Activated CD8-positive, alpha-beta memory T cell treated with anti-CD3 and anti-CD28 coated beads, Interleukin-2, amount 50 U/mL, for 1 hour (primary cell): Measurements from ENCODE around the gene GCDH.
"Not testable (repeated sequence)": the region's sequence is repeated elsewhere in the genome, so short reads cannot be mapped to it uniquely, and the experiment has no call there.

Source experiments
- DNase-seq: peaks from one replicate; pipeline ENCODE4 v3.0.0-alpha.2; 2020; ENCODE audit errors: extremely low read depth

The GCDH gene

DNA sequence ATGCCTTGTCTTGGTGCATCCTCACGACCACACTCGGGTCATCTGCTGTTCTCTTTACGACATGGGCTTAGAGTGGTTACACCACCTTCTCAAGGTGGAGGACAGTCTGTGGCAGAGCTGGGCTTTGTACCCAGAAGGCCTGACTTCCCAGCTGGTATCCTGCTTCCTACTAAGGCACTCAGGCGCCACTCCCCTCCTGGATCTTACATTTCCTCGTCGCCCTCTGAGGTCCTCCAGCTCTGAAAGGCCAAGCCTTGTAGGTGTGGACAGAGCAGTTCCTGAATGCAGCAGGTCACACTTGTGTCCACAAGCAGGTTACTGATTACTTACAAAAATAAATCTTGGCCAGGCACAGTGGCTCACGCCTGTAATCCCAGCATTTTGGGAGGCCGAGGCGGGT, 16.2 kb downstream of the GCDH start:
- DNase-seq = no peak

DNA sequence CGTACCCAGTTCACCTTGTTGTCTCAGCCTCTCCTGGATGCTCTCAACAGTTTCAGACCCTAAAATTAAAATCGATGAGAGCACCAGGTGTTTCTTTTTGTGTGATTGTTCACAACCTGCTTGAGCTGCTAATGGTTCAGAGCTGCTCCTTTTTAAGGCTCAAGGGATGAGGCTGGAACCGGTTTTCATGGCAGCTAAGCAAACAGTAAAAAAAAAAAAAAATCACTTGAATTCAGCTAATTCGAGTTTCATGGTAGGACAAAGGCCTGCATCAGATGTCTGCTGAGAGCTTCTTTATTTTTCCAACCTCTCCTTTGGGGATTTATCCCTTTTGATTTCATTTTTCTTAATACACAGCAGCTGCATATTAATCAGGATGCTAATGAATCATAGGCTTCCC, 21.6 kb downstream of the GCDH start:
- no peak for DNase-seq

DNA sequence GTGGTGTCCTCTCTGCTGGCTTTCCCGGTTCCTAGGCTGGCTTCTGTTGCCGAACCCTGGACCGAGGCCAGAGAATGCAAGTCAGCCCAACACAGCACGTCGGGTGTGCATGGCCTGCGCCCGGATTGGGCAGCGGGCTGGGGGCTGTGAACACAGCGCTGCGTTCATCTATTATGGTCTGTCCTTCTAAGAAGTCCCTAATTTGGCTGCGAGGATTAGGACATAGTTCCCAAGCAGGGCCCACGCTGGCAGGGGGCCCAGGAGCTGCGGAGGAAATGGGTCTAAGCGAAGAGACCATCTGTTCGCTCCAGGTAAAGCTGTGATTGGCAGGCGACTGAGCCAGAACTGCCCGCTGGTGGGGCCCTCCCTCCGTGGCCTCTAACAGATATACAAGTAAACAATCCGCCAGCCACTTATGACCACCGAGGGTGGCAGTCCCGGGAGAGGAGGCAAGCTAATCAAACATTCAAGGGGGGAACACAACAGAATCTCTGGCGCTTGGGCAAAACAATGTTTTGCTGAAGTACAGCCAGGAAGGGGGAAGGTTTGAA, 22.1 kb downstream of the GCDH start:
- no peak for DNase-seq

DNA sequence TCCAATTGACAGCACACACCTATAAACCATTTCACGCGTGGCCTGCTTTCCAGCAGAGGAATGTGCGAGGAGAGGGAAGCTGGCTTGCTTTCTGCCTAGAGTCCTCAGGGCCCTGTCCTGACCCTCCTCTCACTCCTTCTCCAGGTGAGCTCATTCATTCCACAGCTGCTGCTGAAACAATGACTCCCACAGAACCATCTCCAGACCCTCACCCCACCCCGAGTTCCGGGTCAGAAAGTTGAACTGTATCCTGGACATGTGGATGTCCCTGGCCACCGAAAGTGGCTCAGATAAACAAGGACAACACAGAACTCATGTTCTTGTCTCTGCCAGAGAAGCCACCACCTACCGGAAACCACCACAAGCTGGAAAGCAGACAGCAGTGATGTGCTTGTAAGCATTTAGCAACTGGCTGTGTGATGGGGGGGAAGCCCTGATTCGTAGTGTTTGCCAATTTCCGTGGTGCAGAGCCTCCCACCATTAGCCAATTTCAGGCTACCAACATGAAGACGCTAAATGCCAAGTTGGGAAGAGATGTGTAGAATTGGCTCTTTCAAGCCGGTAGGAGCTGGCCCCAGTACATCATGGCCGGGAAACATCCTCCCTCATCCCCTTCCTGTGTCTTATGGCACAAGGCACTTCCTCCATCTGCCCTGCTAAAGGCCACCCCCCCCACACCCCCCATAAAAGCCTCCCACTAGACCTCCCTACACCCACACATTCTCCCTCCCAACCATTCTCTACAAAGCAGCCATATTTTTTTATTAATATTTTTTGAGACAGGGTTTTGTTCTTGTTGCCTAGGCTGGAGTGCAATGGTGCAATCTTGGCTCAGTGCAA, 23.1 kb downstream of the GCDH start:
- no peak for DNase-seq

DNA sequence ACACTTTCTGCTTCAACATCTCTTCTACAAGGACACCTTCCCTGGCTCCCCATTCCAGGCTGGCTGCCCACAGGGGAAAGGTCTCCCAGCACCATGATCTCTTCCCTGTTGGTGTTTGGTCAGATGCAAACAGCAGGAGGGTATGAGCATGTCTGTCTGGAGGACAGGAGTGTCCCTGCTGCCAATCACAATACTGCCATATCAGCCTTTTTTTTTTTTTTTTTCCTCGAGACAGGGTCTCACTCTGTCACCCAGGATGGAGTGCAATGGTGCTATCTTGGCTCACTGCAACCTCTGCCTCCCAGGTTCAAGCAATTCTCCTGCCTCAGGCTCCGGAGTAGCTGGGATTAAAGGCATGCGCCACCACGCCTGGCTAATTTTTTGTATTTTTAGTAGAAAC, 24.9 kb downstream of the GCDH start:
- DNase-seq = not testable (repeated sequence)

DNA sequence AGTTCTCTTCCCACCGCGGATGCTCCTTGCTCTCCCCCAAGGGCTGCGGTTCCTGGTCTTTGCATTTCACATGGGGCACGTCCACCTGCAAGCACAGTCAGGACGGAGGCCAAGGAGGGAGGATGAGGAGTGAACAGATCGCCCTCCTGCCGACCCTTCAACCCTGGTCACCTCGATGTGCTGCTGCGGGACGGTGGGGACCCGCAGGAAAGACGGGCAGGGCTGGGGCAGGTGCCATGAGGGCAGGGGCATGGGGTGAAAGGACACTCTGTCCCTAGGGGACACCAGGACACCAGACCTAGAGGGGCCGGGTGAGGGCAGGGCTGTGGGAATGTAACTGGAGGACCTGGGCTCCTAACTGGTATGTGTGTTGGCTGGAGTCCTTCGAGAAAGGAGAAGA, 27.3 kb downstream of the GCDH start:
- no peak for DNase-seq

DNA sequence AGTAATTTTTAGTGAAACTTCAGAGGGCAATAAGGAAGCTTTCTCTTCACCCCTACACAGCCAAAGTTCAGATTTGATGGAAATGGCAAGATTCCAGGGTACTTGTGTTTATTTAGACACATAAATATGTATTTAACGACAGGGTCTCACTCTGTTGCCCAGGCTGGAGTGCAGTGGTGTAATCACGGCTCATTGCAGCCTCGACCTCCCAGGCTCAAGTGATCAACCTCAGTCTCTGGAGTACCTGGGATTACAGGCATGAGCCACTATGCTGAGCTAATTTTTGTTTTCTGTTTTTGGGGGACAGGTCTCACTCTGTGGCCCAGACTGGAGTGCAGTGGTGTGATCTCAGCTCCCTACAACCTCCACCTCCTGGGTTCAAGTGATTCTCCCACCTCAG, 30.1 kb downstream of the GCDH start:
- no peak for DNase-seq

DNA sequence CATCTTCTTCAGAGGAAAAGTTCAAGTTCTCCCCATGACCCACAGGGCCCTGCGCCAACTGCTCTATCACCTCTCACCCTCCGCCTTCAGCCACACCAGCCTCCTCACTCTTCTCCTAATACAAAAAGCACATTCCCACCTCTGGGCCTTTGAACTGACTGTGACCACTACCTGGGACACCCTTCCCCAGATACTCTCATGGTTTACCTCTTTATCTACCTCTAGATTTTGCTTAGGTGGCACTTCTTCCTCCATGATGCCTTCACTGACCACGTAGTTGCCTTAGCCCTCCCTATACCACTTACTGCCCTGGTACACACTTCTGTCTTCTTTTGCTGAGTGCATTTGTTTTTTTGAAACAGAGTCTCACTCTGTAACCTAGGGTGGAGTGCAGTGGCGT, 32.0 kb downstream of the GCDH start:
- no peak for DNase-seq

DNA sequence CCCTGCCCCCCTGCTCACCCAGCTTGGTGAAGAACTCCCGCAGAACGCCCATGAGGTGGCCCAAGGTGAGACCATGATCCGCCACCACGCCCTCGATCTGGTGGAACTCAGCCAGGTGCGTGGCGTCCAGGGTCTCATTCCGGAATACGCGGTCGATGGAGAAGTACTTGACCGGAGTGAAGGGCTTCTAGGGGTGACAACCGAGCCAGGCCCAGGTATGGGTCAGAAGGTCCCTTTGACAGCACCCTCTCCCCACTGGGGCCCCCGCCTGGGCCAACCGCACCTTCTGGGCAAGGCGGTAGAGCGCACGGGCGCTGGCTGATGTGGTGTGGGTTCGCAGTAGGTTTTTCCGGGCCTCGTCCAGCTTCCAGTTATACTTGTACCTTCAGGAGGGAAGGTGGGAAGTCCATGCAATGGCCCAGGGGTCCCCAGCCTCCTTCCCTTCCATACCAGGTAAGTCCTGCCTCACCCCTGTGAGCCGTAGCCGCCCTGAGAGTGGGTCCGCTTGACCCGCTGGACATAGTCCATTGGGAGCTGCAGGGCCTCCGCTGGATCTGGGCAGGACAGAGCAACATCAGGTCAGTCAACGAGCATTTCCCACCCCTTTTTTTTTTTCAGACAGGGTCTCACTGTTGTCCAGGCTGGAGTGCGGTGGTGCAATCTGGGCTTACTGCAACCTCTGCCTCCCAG, 33.8 kb downstream of the GCDH start:
- DNase-seq = no peak

DNA sequence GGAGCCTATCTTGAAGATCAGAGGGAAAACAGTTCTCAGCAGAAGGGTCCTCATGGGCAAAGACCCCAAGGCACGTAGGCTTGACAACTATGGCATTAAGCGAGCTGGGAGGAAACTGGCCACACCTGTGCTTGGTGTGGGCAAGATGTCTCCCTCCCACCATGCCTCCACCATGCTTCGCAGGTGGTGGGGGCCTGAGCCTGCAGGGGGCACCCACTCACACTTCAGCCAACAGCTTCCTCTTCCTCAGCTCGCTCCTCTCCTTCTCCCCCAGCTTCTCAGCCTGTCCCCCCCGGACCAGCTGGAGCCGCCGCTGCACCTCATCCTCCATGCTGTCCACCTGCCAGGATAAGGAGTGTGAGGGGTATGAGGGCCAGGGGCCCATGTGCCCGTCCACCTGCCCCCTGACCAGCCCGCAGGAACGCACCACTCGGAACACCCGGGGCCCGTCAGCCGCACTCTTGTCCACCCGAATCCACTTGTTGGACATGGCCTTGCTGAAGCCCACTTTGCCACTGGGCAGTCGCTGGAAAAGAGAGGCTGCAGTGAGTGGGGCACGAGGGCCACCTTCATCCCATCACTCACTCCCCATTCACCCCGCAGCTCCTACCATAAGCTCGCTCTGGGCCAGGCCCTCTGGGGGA, 39.2 kb downstream of the GCDH start:
- DNase-seq = no peak

DNA sequence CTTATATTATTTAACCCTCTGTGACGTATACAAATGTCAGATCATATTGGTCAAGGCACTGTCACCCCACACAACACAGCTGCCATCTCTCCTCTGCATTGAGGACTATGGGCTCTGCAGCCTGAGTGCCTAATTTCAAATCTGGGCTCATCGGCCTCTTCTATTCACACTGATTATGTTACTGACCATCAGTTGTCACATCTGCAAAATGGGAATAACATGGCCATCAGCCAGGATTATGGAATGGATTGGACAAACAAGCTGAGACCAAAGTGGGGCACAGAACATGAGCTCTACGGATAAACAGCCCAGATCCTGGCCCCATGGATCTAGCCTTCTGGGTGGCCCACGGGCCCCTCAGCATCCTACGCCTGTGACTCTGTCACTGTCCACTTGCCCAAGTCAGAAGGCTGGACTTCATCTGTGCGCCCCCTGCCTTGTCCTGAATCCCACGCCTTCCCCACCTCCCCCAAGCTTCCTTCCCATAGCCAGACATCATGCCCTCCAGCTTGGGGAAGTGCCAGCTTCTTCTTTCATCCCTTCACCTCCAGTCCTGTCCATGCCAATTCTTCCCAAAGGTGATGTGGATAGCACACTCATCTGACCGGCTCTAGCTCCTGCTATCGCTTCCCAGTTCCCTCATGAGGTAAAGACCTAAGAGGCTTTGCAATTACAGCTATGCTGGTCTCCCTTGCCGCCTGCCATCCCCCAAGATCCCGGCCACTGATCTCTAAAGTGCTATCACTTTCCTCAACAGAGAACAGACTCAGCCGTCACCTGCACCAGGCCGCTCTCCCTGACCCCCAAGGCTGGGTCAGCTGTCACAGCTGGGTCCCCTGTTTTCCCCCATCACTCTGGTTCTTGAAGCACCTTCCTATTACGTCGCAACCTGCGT, 41.7 kb downstream of the GCDH start:
- no peak for DNase-seq

DNA sequence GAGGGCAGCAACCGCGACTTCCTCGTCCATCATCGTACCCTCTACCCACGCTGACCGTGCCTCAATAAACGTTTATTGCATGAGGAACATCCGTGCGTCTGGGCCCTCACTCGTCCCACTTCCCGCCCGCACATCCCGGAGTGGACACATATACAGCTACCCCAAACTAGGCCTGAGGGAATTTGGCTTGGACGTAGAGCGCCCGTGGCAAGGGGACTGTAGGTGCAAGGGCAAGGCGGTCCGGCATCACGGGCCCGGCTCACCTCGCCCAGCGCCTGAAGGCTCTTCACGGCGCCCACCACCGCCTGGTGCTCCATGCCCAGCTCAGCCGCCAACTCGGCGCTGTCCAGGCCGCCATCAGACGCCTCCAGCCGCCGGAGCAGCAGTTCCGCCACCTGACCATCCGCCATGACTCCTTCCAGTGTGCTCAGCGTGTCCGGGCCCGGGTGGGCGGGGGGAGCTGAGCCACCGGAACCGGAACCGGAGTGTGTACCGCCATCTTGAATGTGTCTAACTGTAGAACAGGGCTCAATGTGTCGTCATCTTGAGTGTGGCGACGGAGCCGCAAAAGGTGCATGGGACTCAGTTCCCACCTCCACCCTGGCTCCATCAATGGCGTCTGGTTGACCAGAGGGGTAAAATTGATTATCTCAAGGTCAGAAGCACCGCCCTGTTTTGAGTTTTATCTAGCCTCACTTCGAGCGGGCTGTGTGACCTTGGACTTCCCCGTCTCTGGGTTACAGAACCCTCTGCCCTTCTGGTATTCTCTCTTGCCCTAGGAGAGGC, 42.5 kb downstream of the GCDH start, which contains the start of gene FARSA:
Gene FARSA, minus strand, starts transcription at position 425 of the 786 bp plus-strand sequence. Its CDS starts 15 bp downstream, at position 410.
- peak; percentile 69 for DNase-seq

DNA sequence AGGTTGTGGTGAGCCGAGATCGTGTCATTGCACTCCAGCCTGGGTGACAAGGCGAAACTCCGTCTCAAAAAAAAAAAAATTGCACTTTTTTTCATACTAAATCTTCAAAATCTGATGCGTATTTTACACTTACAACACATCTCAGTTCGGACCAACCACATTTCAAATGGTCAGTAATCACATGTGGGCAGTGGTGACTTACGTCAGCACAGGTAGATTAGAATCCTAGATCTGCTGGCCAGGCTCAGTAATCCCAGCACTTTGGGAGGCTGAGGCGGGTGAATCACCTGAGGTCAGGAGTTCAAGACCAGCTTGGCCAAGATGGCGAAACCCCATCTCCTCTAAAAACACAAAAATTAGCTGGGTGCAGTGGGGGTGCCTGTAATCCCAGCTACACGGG, 44.1 kb downstream of the GCDH start:
- no peak for DNase-seq

DNA sequence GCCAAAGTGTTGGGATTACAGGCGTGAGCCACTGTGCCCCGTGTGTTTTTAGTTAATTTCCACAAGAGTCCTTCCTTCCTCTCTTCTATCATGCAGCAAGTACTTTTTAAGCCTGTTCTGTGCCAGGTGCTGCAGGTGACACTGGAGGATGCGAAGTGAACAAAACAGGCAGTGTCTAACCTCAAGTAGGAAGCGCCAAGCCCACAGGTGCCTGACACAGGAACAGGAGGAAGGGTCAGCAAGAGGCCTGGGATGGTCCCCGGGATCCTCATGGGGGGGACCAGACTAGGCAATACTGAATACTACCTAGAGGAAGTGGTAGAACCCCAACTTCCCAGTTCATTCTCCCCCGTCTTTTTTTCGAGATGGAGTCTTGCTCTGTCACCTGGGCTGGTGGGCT, 45.6 kb downstream of the GCDH start:
- DNase-seq = no peak

DNA sequence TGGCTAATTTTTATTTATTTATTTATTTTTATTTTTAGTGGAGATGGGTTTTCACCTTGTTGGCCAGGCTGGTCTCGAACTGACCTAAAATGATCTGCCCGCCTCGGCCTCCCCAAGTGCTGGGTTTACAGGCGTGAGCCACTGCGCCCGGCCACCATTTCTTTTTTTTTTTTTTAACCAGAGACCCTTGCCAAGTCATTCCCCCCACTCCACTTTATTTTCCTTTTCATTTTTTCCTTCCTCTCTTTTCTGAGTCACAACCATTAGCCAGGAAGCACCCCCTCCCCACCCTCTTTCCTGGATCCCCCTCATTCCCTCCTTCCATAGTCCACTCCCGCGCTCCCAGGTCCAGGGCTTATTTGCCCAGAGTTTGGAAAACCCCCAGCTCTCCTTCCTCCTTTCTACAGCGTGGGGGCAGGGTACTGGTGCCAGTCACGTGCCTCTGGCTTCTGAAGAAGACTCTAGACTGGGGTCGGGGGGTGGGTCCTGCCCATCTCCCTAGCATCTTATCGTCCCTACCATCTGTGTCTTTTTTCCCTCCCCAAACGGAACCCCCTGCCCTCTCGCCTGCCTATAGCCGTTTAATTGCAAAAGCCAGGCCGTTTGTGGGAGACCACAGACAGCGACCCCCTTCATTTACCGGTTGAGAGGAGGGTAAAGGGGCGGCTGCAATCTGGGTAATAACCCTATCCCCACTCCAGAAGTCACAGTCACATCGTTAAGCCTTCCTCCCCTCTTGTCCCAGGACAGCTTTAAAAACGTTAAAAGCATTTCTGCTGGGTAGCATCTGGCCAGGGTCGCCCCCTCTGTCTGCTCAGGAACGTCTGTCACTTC, 46.4 kb downstream of the GCDH start:
- no peak for DNase-seq

DNA sequence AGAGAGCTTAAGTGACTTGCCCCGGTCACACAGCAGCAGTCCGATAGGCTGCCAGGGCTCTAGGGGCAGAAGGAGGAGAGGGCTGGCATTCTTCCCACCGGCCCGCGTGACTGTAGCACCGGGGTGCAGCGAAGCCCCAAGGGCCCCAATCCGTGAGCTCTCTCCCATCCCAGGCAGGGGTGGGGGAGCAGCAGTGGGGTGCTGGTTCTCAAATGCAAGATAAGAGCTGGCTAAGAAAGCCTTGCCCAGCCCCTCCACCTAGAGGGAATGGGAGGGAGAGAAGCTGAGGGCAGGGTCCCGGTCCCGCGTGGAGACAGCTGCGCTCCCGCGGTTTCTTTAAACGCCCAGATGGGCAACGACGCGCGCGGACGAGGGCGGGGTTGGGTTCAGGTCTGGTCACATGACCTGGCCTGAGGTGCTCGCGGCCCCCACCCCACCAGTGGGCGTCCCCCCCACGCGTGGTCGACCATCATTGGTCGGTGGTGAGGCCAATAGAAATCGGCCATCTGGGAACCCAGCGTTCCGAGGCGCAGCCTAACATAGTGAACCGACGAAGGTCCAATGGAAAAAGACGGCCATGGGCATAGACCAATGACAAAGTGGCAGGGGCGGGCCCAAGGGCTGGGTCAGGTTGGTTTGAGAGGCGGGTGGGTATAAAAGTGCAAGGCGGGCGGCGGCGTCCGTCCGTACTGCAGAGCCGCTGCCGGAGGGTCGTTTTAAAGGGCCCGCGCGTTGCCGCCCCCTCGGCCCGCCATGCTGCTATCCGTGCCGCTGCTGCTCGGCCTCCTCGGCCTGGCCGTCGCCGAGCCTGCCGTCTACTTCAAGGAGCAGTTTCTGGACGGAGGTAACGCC, 47.2 kb downstream of the GCDH start, which contains the start of gene CALR:
Gene CALR, plus strand, starts transcription at position 683 of the 852 bp plus-strand sequence. Its CDS starts 71 bp downstream, at position 754.
- peak; percentile 100 for DNase-seq

DNA sequence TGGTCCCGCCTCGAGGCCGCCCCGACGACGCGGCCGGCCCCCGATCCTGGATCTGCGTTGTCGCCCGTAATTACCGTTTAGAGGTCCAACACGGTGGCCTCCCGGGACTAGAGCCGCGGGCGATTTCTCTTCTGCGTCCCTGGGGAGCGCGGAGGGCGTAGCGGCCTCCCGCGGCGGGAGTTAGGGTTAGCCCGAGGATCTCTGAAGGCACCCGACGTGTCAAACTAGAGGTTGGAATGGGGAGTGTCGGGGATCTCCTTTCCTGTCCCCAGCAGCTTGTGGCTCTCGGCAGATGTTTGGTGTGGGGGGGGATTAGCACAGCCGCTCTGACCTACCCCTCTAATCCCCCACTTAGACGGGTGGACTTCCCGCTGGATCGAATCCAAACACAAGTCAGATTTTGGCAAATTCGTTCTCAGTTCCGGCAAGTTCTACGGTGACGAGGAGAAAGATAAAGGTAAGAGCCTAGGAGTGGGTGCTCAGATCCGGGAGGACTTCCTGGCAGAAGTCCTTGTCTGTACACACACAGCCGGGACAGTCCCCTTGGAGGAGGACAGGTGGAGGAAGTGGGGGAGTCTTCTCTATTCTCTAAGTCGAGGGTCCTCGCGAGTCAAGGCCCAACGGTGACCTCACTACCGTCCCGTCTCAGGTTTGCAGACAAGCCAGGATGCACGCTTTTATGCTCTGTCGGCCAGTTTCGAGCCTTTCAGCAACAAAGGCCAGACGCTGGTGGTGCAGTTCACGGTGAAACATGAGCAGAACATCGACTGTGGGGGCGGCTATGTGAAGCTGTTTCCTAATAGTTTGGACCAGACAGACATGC, 48.0 kb downstream of the GCDH start:
- DNase-seq = no peak

DNA sequence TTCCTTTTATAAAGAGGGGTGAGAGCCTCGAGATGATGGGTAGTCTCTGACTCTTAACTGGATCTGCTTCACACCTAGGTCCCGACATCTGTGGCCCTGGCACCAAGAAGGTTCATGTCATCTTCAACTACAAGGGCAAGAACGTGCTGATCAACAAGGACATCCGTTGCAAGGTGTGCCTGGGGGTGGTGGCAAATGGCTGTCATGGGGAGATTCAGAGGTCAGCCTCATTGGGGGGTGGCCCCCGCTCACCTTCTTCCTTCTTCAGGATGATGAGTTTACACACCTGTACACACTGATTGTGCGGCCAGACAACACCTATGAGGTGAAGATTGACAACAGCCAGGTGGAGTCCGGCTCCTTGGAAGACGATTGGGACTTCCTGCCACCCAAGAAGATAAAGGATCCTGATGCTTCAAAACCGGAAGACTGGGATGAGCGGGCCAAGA, 49.0 kb downstream of the GCDH start:
- no peak for DNase-seq
